CD14-positive monocyte (primary cell): ENCODE results near the gene SPATA31E1. TPM values are rescaled to one million over a fixed set of nuclear protein-coding genes. Genes with fewer than 3 reads are reported as not detected.
"Not testable (repeated sequence)": the region's sequence is repeated elsewhere in the genome, so short reads cannot be mapped to it uniquely, and the experiment has no call there.

ENCODE experiments used
- DNase-seq, 3 donors: peaks; one replicate each; pipeline ENCODE4 v3.0.0-alpha.2; 2011 to 2022
- H2AFZ ChIP-seq: 2 replicates; pipeline ENCODE4 v1.6.0; 2012; ENCODE audit warnings: mild to moderate bottlenecking, low read depth, low read length, inconsistent platforms; ENCODE audit not compliant: insufficient read depth, poor library complexity, severe bottlenecking
- H3K27ac ChIP-seq, 2 donors: 1 replicate in 1 of 2; 2 replicates in 1 of 2; pipeline ENCODE4 v1.5.1; 2012 to 2013; ENCODE audit warnings: low read length in 2 of 2, control low read depth in 1 of 2, inconsistent platforms in 1 of 2, low read depth in 1 of 2, mild to moderate bottlenecking in 1 of 2
- H3K27me3 ChIP-seq, 2 donors: one replicate each; pipeline versions ENCODE4 v1.6.0 to v1.6.1; 2011 to 2013; ENCODE audit warnings: low read length in 2 of 2; ENCODE audit not compliant: control insufficient read depth in 2 of 2, insufficient read depth in 2 of 2
- H3K36me3 ChIP-seq, 2 donors: replicated peaks in 1 of 2; 1 replicate in 1 of 2; 2 replicates in 1 of 2; pipeline versions ENCODE4 v1.5.1 to v1.6.1; 2012 to 2013; ENCODE audit warnings: low read length in 2 of 2, control low read depth in 1 of 2, inconsistent platforms in 1 of 2, mild to moderate bottlenecking in 1 of 2; ENCODE audit not compliant: insufficient read depth in 2 of 2, control insufficient read depth in 1 of 2
- H3K4me1 ChIP-seq, 2 donors: 1 replicate in 1 of 2; 2 replicates in 1 of 2; pipeline versions ENCODE4 v1.5.1 to v1.6.1; 2012 to 2013; ENCODE audit warnings: low read length in 2 of 2, control low read depth in 1 of 2, inconsistent platforms in 1 of 2, mild to moderate bottlenecking in 1 of 2, moderate library complexity in 1 of 2; ENCODE audit not compliant: insufficient read depth in 2 of 2, control insufficient read depth in 1 of 2
- H3K4me2 ChIP-seq: replicated peaks from 2 replicates; pipeline ENCODE3; 2012; ENCODE audit warnings: low read length, moderate library complexity, mild to moderate bottlenecking; ENCODE audit not compliant: poor library complexity, severe bottlenecking; ENCODE audit errors: extremely low read depth
- H3K4me3 ChIP-seq, 3 experiments: fragments of 200-600 bp in 1 of 3; sonication (generic) in 1 of 3; replicated peaks in 1 of 3; 1 replicate in 2 of 3; 2 replicates in 1 of 3; pipeline ENCODE4 v1.5.1; 2011 to 2013; ENCODE audit warnings: low read length in 3 of 3, mild to moderate bottlenecking in 3 of 3, control low read depth in 2 of 3, low read depth in 2 of 3, inconsistent platforms in 1 of 3, moderate library complexity in 1 of 3
- H3K79me2 ChIP-seq: 2 replicates; pipeline ENCODE4 v1.6.0; 2012; ENCODE audit warnings: mild to moderate bottlenecking, control low read depth, inconsistent platforms, low read length, moderate library complexity; ENCODE audit not compliant: insufficient read depth
- H3K9ac ChIP-seq: 2 replicates; pipeline ENCODE4 v1.6.0; 2017; ENCODE audit warnings: low read length, mild to moderate bottlenecking; ENCODE audit not compliant: insufficient read depth, poor library complexity, severe bottlenecking
- H3K9me3 ChIP-seq, 2 donors: replicated peaks in 1 of 2; 1 replicate in 1 of 2; 2 replicates in 1 of 2; pipeline versions ENCODE4 v1.5.1 to v1.6.1; 2012 to 2013; ENCODE audit warnings: low read length in 2 of 2, control low read depth in 1 of 2; ENCODE audit not compliant: control insufficient read depth in 1 of 2, insufficient read depth in 1 of 2
- H4K20me1 ChIP-seq: 2 replicates; pipeline ENCODE4 v1.6.0; 2012; ENCODE audit warnings: mild to moderate bottlenecking, low read length, control low read depth, moderate library complexity; ENCODE audit not compliant: insufficient read depth
- H3K27ac Mint-ChIP-seq, 7 donors: one replicate each; pipeline ENCODE4 v1.8.0; 2020; ENCODE audit warnings: mild to moderate bottlenecking in 7 of 7, mixed read lengths in 7 of 7, moderate library complexity in 6 of 7, inconsistent platforms in 2 of 7
- H3K27me3 Mint-ChIP-seq, 3 donors: one replicate each; pipeline ENCODE4 v1.8.0; 2021 to 2022; ENCODE audit warnings: low read depth in 3 of 3, mild to moderate bottlenecking in 3 of 3, mixed read lengths in 3 of 3, moderate library complexity in 3 of 3, inconsistent platforms in 1 of 3
- H3K36me3 Mint-ChIP-seq, 2 donors: one replicate each; pipeline ENCODE4 v1.8.0; 2020; ENCODE audit warnings: mixed read lengths in 2 of 2, inconsistent platforms in 1 of 2, mild to moderate bottlenecking in 1 of 2
- H3K4me1 Mint-ChIP-seq: one replicate; pipeline ENCODE4 v1.8.0; 2020; ENCODE audit warnings: mild to moderate bottlenecking, mixed read lengths
- H3K4me3 Mint-ChIP-seq, 2 donors: one replicate each; pipeline ENCODE4 v1.8.0; 2020; ENCODE audit warnings: mild to moderate bottlenecking in 2 of 2, mixed read lengths in 2 of 2, moderate library complexity in 1 of 2
- H3K9me3 Mint-ChIP-seq, 7 donors: one replicate each; pipeline ENCODE4 v1.8.0; 2020 to 2022; ENCODE audit warnings: mixed read lengths in 7 of 7, mild to moderate bottlenecking in 6 of 7, moderate library complexity in 6 of 7, inconsistent platforms in 2 of 7
- CTCF ChIP-seq: fragments of 200-600 bp; IDR thresholded peaks from one replicate; pipeline ENCODE4 v1.8.0; 2022; ENCODE audit warnings: antibody characterized with exemption, mild to moderate bottlenecking
- WGBS: methylation state at CpG from one replicate; pipeline ENCODE4 v1.1.5; 2013; ENCODE audit warnings: missing lambda C conversion rate; ENCODE audit not compliant: insufficient coverage; 5-methylcytosine and 5-hydroxymethylcytosine counted together
- intact Hi-C, 2 donors: fragments of 100-400 bp; cut with micrococcal nuclease; formaldehyde crosslinking; loops; one replicate each; pipeline versions ENCODE4 v1.15.0 to v1.15.1; 2023
- polyA plus RNA-seq, 3 donors: library from polyadenylated mRNA; depleted of rRNA in 1 of 3; unstranded in 2 of 3; stranded (reverse) in 1 of 3; fragments of 300-500 nt in 2 of 3; fragments of >200 nt in 1 of 3; fragmentation: Illumina TruSeq in 2 of 3; gene quantifications; 1 replicate in 2 of 3; 2 replicates in 1 of 3; pipeline ENCODE4 v1.2.3, GENCODE V29; 2012 to 2021

The SPATA31E1 gene
- polyA plus RNA-seq, 3 donors = 0.01 TPM; not detected in 2

DNA sequence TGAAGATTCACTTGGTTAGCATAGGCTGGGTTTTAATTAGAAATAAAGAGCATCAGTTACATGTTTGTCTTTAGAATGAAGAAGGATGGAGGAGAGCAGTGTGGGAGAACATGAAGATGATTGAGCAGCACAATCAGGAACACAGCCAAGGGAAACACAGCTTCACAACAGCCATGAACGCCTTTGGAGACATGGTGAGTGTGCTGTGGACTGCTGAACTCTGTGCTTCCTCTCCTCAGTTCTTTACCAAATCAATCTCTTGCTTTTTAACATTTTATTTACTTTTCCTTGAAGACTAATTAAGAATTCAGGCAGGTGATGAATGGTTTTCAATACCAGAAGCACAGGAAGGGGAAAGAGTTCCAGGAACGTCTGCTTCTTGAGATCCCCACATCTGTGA lies 38.2 kb upstream of the SPATA31E1 start:
- Histone ChIP-seq H4K20me1 (no peaks in the 10 kb centered on the region), H3K27me3 (peaks cover 30 to 73% of the 10 kb centered on the region in 2 donors), H3K27ac (no peak overlapping the region), H2AFZ (no peak overlapping the region), H3K36me3 (no peaks in the 10 kb centered on the region), H3K4me1 (peaks cover 8 to 15% of the 10 kb centered on the region in 2 donors), H3K9me3 (peaks cover 11 to 13% of the 10 kb centered on the region in 2 donors), H3K4me3 (no peak overlapping the region), H3K4me2 (no peak overlapping the region), H3K9ac (no peak overlapping the region), H3K79me2 (no peaks in the 10 kb centered on the region)
- DNase-seq = no peak
- Mint-ChIP-seq H3K27ac (no peak overlapping the region), H3K4me3 (peak overlapping the region in 1 of 2 donors; percentile 65), H3K27me3 (peaks cover 51 to 74% (median 54%) of the 10 kb centered on the region in 3 donors), H3K36me3 (no peaks in the 10 kb centered on the region), H3K9me3 (peaks cover 2 to 22% (median 17%) of the 10 kb centered on the region in 7 donors), H3K4me1 (peaks cover 13% of the 10 kb centered on the region)
- no peak for TF ChIP-seq CTCF
- no CpG with 5 or more reads among the region's 2 CpGs for WGBS
- intact Hi-C loops = no loop called here

DNA sequence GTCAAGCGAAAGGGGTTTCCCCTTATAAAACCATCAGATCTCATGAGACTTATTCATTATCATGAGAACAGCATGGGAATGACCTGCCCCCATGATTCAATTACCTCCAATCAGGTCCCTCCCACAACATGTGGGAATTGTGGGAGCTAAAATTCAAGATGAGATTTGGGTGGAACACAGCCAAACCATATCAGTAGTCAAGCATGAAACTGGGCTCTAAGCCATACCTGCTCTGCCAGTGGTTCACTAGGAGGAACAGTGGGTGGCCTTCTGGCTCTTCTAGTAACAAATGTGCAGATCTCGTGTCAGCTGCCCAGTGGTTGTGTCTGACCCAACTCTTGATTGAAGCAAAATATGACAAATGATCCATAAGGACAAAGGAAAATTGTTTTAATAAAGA lies 34.9 kb upstream of the SPATA31E1 start:
- H3K27me3 Mint-ChIP-seq = peaks cover 38 to 63% (median 39%) of the 10 kb centered on the region in 3 donors
- H3K4me1 Mint-ChIP-seq, H3K36me3 ChIP-seq, H3K36me3 Mint-ChIP-seq, H3K9ac ChIP-seq, H3K9me3 Mint-ChIP-seq, DNase-seq, H4K20me1 ChIP-seq, H3K4me3 ChIP-seq, H3K4me3 Mint-ChIP-seq, H3K27ac Mint-ChIP-seq, H3K4me2 ChIP-seq, H3K27ac ChIP-seq, H2AFZ ChIP-seq, H3K4me1 ChIP-seq, intact Hi-C loops, H3K79me2 ChIP-seq, H3K9me3 ChIP-seq: not testable (repeated sequence)
- H3K27me3 ChIP-seq = peaks cover 25 to 57% of the 10 kb centered on the region in 2 donors
- no CpG with 5 or more reads among the region's 2 CpGs for WGBS
